Progenitor cell of endocrine pancreas (in vitro differentiated cells): ENCODE data around the gene SDK2. TPM values are rescaled to one million over a fixed set of nuclear protein-coding genes. Genes with fewer than 3 reads are reported as not detected.

ENCODE experiments used
- DNase-seq: peaks from one replicate; pipeline ENCODE4 v3.0.0; 2021; ENCODE audit warnings: low spot score; ENCODE audit not compliant: unreplicated experiment
- H3K27ac Mint-ChIP-seq: 2 replicates; pipeline ENCODE4 v1.8.0; 2021; ENCODE audit warnings: mild to moderate bottlenecking, moderate library complexity, mixed read lengths
- H3K27me3 Mint-ChIP-seq: 2 replicates; pipeline ENCODE4 v1.8.0; 2021; ENCODE audit warnings: mixed read lengths
- H3K36me3 Mint-ChIP-seq: 2 replicates; pipeline ENCODE4 v1.8.0; 2022; ENCODE audit warnings: mixed read lengths; ENCODE audit not compliant: insufficient read depth
- H3K4me1 Mint-ChIP-seq: 2 replicates; pipeline ENCODE4 v1.8.0; 2021; ENCODE audit warnings: low read depth, mixed read lengths
- H3K4me3 Mint-ChIP-seq: 2 replicates; pipeline ENCODE4 v1.8.0; 2021; ENCODE audit warnings: low read depth, mild to moderate bottlenecking, moderate library complexity, mixed read lengths
- H3K9me3 Mint-ChIP-seq: 2 replicates; pipeline ENCODE4 v1.8.0; 2021; ENCODE audit warnings: low read depth, mixed read lengths
- CTCF ChIP-seq: fragments of 200-600 bp; sonication (generic); IDR thresholded peaks from one replicate; pipeline ENCODE4 v1.5.0; 2021; ENCODE audit warnings: antibody characterized with exemption, mild to moderate bottlenecking; ENCODE audit not compliant: unreplicated experiment
- total RNA-seq: library from RNA; stranded (reverse); gene quantifications from 2 replicates; pipeline ENCODE4 v1.2.1, GENCODE V29; 2021

The SDK2 gene
- total RNA-seq, 1 donor from 2014 or later = 6.7 TPM

- no peak overlapping the region for H3K4me3 Mint-ChIP-seq
- no peak for TF ChIP-seq CTCF
Measured at GRCh38 chr17:73323409-73324159, 320.7 kb downstream of the SDK2 start.

GRCh38 chr17:73320601-73321264 is 323.5 kb downstream of the SDK2 start:
- H3K27ac Mint-ChIP-seq = no peak overlapping the region
- H3K27me3 Mint-ChIP-seq = peaks cover 5% of the 10 kb centered on the region
- no peak for DNase-seq
- no peaks in the 10 kb centered on the region for H3K9me3 Mint-ChIP-seq
- peaks cover 19% of the 10 kb centered on the region for H3K4me1 Mint-ChIP-seq
- H3K4me3 Mint-ChIP-seq = no peak overlapping the region
- TF ChIP-seq CTCF = no peak
- H3K36me3 Mint-ChIP-seq = no peaks in the 10 kb centered on the region

More at GRCh38 chr17:73323409-73324159, 320.7 kb downstream of the SDK2 start:
- Mint-ChIP-seq H3K4me1 (peaks cover 12% of the 10 kb centered on the region), H3K9me3 (no peaks in the 10 kb centered on the region), H3K27me3 (no peaks in the 10 kb centered on the region), H3K36me3 (no peaks in the 10 kb centered on the region), H3K27ac (no peak overlapping the region)
- no peak for DNase-seq

- no peaks in the 10 kb centered on the region for H3K9me3 Mint-ChIP-seq
- H3K4me3 Mint-ChIP-seq = no peak overlapping the region
- no peak for TF ChIP-seq CTCF
- no peak for DNase-seq
- peaks cover 10% of the 10 kb centered on the region for H3K27me3 Mint-ChIP-seq
- H3K36me3 Mint-ChIP-seq = no peaks in the 10 kb centered on the region
- H3K27ac Mint-ChIP-seq = no peak overlapping the region
- peaks cover 16% of the 10 kb centered on the region for H3K4me1 Mint-ChIP-seq
Measured at GRCh38 chr17:73319766-73320165, 324.5 kb downstream of the SDK2 start.

GRCh38 chr17:73318836-73319235 is 325.4 kb downstream of the SDK2 start:
- no peak overlapping the region for H3K4me3 Mint-ChIP-seq
- H3K27ac Mint-ChIP-seq = no peak overlapping the region
- no peaks in the 10 kb centered on the region for H3K36me3 Mint-ChIP-seq
- DNase-seq = no peak
- H3K4me1 Mint-ChIP-seq = peaks cover 11% of the 10 kb centered on the region
- H3K27me3 Mint-ChIP-seq = peaks cover 10% of the 10 kb centered on the region
- H3K9me3 Mint-ChIP-seq = no peaks in the 10 kb centered on the region
- no peak for TF ChIP-seq CTCF

GRCh38 chr17:73318427-73318813 is 325.8 kb downstream of the SDK2 start:
- Mint-ChIP-seq H3K4me1 (peaks cover 10% of the 10 kb centered on the region), H3K27me3 (peaks cover 12% of the 10 kb centered on the region), H3K4me3 (no peak overlapping the region), H3K27ac (no peak overlapping the region), H3K9me3 (no peaks in the 10 kb centered on the region), H3K36me3 (no peaks in the 10 kb centered on the region)
- TF ChIP-seq CTCF = no peak
- no peak for DNase-seq
